Endothelial cell of umbilical vein (primary cell): Measurements from ENCODE around the gene MYO6. TPM values are rescaled to one million over a fixed set of nuclear protein-coding genes. Genes with fewer than 3 reads are reported as not detected.

ENCODE experiments used
- BruUV-seq: library from RNA; stranded (reverse); fragments of 400-500 nt; replicated peaks from 2 replicates; lab custom pipeline; 2021; lab: Mats Ljungman, UMichigan
- CTCF ChIA-PET: fragments of 300-600, 350-600 bp; sonication (Branson Sonifier 250); formaldehyde crosslinking; loops from one replicate; lab custom pipeline; 2021; ENCODE audit warnings: antibody characterized with exemption, inconsistent platforms; lab: Charles Lee
- POLR2A ChIA-PET: fragments of 300-600, 350-600 bp; sonication (Branson Sonifier 250); formaldehyde crosslinking; loops from one replicate; lab custom pipeline; 2021; ENCODE audit warnings: antibody characterized with exemption, inconsistent platforms; lab: Charles Lee
- DNase-seq: peaks from one replicate; pipeline ENCODE4 v3.0.0-alpha.2; 2011; ENCODE audit warnings: low read depth, low spot score
- FAIRE-seq: peaks from 2 replicates; lab custom pipeline; 2011; peaks lifted over from hg19 to GRCh38; lab: Jason Lieb, UNC
- H2AFZ ChIP-seq: 2 replicates; pipeline ENCODE4 v1.6.0; 2012; ENCODE audit warnings: low read depth, low read length, control low read depth, inconsistent platforms
- H3K27ac ChIP-seq: 2 replicates; pipeline ENCODE4 v1.5.1; 2011; ENCODE audit warnings: low read depth, mild to moderate bottlenecking, control low read depth, low read length, moderate library complexity; ENCODE audit not compliant: insufficient read depth
- H3K27me3 ChIP-seq, 2 experiments: 2 replicates each; pipeline versions ENCODE4 v1.6.0 to v1.6.1; 2011; ENCODE audit warnings: low read length in 2 of 2, mixed read lengths in 1 of 2; ENCODE audit not compliant: control insufficient read depth in 2 of 2, insufficient read depth in 2 of 2
- H3K36me3 ChIP-seq, 2 experiments: 2 replicates in 1 of 2; 3 replicates in 1 of 2; pipeline ENCODE4 v1.5.1; 2011; ENCODE audit warnings: low read length in 2 of 2, mild to moderate bottlenecking in 1 of 2, moderate library complexity in 1 of 2; ENCODE audit not compliant: control insufficient read depth in 2 of 2, insufficient read depth in 2 of 2; ENCODE audit errors: extremely low read depth in 1 of 2
- H3K4me1 ChIP-seq: 3 replicates; pipeline ENCODE4 v1.5.1; 2011; ENCODE audit warnings: mild to moderate bottlenecking, low read length; ENCODE audit not compliant: control insufficient read depth, insufficient read depth; ENCODE audit errors: extremely low read depth
- H3K4me2 ChIP-seq: 2 replicates; pipeline ENCODE4 v1.6.1; 2011; ENCODE audit warnings: low read length, control low read depth, mixed read lengths; ENCODE audit not compliant: insufficient read depth
- H3K4me3 ChIP-seq, 3 experiments: fragments of 200-600 bp in 1 of 3; sonication (generic), shearing (Covaris generic) in 1 of 3; replicated peaks in 1 of 3; 2 replicates each; pipeline ENCODE4 v1.5.1; 2011 to 2016; ENCODE audit warnings: control low read depth in 3 of 3, low read length in 3 of 3, mild to moderate bottlenecking in 2 of 3, inconsistent platforms in 1 of 3, low read depth in 1 of 3, moderate library complexity in 1 of 3; ENCODE audit not compliant: insufficient read depth in 1 of 3
- H3K79me2 ChIP-seq: 2 replicates; pipeline ENCODE4 v1.6.0; 2012; ENCODE audit warnings: low read length, inconsistent platforms; ENCODE audit not compliant: control insufficient read depth, insufficient read depth
- H3K9ac ChIP-seq: replicated peaks from 2 replicates; pipeline ENCODE3; 2011; ENCODE audit warnings: low read length, control low read depth; ENCODE audit not compliant: insufficient read depth; ENCODE audit errors: extremely low read depth
- H3K9me1 ChIP-seq: replicated peaks from 3 replicates; pipeline ENCODE4 v1.6.0; 2011; ENCODE audit warnings: mild to moderate bottlenecking, low read length; ENCODE audit not compliant: control insufficient read depth, insufficient read depth; ENCODE audit errors: extremely low read depth
- H3K9me3 ChIP-seq: replicated peaks from 2 replicates; pipeline ENCODE4 v1.5.1; 2012; ENCODE audit warnings: low read length, inconsistent platforms; ENCODE audit not compliant: control insufficient read depth, insufficient read depth
- H4K20me1 ChIP-seq: replicated peaks from 2 replicates; pipeline ENCODE3; 2011; ENCODE audit warnings: mild to moderate bottlenecking, low read length; ENCODE audit not compliant: control insufficient read depth, insufficient read depth; ENCODE audit errors: extremely low read depth
- EZH2 ChIP-seq: IDR thresholded peaks from 2 replicates; pipeline ENCODE4 v1.6.1; 2012; ENCODE audit warnings: borderline replicate concordance, low read depth, mild to moderate bottlenecking, moderate library complexity, low read length, inconsistent platforms; ENCODE audit not compliant: severe bottlenecking
- FOS ChIP-seq: IDR thresholded peaks from 2 replicates; pipeline ENCODE4 v1.6.1; 2011; ENCODE audit warnings: mild to moderate bottlenecking, low read length, moderate library complexity, borderline replicate concordance; ENCODE audit not compliant: insufficient read depth
- GATA2 ChIP-seq: IDR thresholded peaks from 2 replicates; pipeline ENCODE4 v1.7.0; 2011; ENCODE audit warnings: low read depth, mild to moderate bottlenecking, moderate library complexity, mixed read lengths, low read length; ENCODE audit not compliant: insufficient read length, insufficient read depth
- JUN ChIP-seq: IDR thresholded peaks from 2 replicates; pipeline ENCODE4 v1.6.1; 2011; ENCODE audit warnings: borderline replicate concordance, low read depth; ENCODE audit not compliant: insufficient read length, insufficient read depth
- MAX ChIP-seq: IDR thresholded peaks from 2 replicates; pipeline ENCODE4 v1.6.1; 2011; ENCODE audit not compliant: insufficient read depth, insufficient read length
- MYC ChIP-seq: IDR thresholded peaks from one replicate; pipeline ENCODE4 v1.6.1; 2011; ENCODE audit warnings: mild to moderate bottlenecking, low read depth, low read length
- POLR2A ChIP-seq: IDR thresholded peaks from 2 replicates; pipeline ENCODE4 v1.6.1; 2012; ENCODE audit warnings: low read depth, mild to moderate bottlenecking, control low read depth, low read length
- POLR2AphosphoS5 ChIP-seq: IDR thresholded peaks from 2 replicates; pipeline ENCODE4 v1.6.1; 2012; ENCODE audit warnings: low read depth, mild to moderate bottlenecking, control low read depth, low read length, moderate library complexity; ENCODE audit not compliant: insufficient read depth
- dilution Hi-C: fragments of 300-500 bp; cut with MboI; formaldehyde crosslinking; loops from one replicate; pipeline ENCODE4 v1.15.0; 2019; ENCODE audit warnings: low sequenced_read_pairs; ENCODE audit not compliant: extremely low pct_ligation_motif_present
- intact Hi-C: fragments of 100-400 bp; cut with micrococcal nuclease; formaldehyde crosslinking; loops from one replicate; pipeline ENCODE4 v1.10.0; 2022
- polyA plus RNA-seq, 4 experiments: library from polyadenylated mRNA; depleted of rRNA in 3 of 4; stranded (reverse) in 3 of 4; unstranded in 1 of 4; fragments of >200 nt; gene quantifications; 2 replicates each; pipeline versions ENCODE4 v1.2.1 to v1.2.3, GENCODE V29; 2011 to 2012; ENCODE audit warnings: missing spikeins in 1 of 4
- total RNA-seq: library from RNA; stranded (reverse); gene quantifications from 2 replicates; pipeline ENCODE4 v1.2.3, GENCODE V29; 2021
- TF ChIP-seq, protein P1 (sequence below), 2 donors: IDR thresholded peaks; 1 replicate in 1 of 2; 2 replicates in 1 of 2; pipeline ENCODE4 v1.5.1; 2011; ENCODE audit warnings: low read length in 2 of 2, mild to moderate bottlenecking in 2 of 2, moderate library complexity in 2 of 2, control low read depth in 1 of 2, inconsistent platforms in 1 of 2, low read depth in 1 of 2; ENCODE audit not compliant: insufficient read depth in 1 of 2; ENCODE audit errors: extremely low read depth in 1 of 2

MYO6 gene
- total and polyA plus RNA-seq, 2 donors (not counting 3 experiments of a cell fraction or from before 2014, with no cell fraction given), result 15.5 to 68.0 TPM

DNA sequence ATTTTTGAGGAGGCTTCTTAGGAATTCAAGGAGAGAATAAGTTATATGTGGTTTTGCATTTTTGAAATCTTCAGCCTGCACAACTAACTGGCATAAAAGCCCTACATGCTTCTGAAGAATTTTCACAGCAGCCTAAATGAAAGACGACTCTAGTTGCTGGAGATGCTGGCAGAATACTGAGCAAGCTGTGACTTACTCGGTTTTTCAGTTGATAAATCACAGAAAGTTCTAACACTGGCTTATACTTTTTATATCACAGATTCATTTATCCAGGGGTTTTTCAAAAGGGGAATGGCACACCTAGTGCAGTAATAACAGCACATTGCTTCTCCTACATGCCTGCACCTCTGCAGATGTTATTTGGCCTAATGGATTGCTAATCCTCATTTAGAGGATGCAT, 188.8 kb downstream of the MYO6 start:
- intact Hi-C loops, result loop anchor here (5.0 kb wide), 1 partner anchor 759 kb away; no protein-coding TSS in a partner anchor

More for the DNA sequence above, 188.8 kb downstream of the MYO6 start:
- ChIA-PET POLR2A (no interaction called here), CTCF (no interaction called here)
- no peaks in the 10 kb centered on the region for H4K20me1 ChIP-seq
- H3K79me2 ChIP-seq, result no peaks in the 10 kb centered on the region
- H3K9me1 ChIP-seq, result no peaks in the 10 kb centered on the region
- DNase-seq (no peak), FAIRE-seq (no peak)
- no TSS peak for BruUV-seq
- H3K36me3 ChIP-seq, result no peaks in the 10 kb centered on the region
- no peak for TF ChIP-seq JUN
- TF ChIP-seq MAX, result no peak
- TF ChIP-seq POLR2AphosphoS5, result no peak
- TF ChIP-seq GATA2, result no peak
- no peak for TF ChIP-seq MYC
- no peak for TF ChIP-seq FOS
- no peak for TF ChIP-seq EZH2
- no peak for TF ChIP-seq POLR2A
- TF ChIP-seq, protein P1, sequence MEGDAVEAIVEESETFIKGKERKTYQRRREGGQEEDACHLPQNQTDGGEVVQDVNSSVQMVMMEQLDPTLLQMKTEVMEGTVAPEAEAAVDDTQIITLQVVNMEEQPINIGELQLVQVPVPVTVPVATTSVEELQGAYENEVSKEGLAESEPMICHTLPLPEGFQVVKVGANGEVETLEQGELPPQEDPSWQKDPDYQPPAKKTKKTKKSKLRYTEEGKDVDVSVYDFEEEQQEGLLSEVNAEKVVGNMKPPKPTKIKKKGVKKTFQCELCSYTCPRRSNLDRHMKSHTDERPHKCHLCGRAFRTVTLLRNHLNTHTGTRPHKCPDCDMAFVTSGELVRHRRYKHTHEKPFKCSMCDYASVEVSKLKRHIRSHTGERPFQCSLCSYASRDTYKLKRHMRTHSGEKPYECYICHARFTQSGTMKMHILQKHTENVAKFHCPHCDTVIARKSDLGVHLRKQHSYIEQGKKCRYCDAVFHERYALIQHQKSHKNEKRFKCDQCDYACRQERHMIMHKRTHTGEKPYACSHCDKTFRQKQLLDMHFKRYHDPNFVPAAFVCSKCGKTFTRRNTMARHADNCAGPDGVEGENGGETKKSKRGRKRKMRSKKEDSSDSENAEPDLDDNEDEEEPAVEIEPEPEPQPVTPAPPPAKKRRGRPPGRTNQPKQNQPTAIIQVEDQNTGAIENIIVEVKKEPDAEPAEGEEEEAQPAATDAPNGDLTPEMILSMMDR (IDR thresholded peaks at IDR 0.05; ENCODE audit: extremely low read depth in 1 of 2, insufficient read depth in 1 of 2, low read depth in 1 of 2, low read length in 2 of 2), result no peak
- H3K9ac ChIP-seq, result no peak overlapping the region
- no peak overlapping the region for H3K27ac ChIP-seq
- H2AFZ ChIP-seq, result no peak overlapping the region
- dilution Hi-C loops, result no loop called here
- no peak overlapping the region for H3K4me2 ChIP-seq
- H3K9me3 ChIP-seq, result no peaks in the 10 kb centered on the region
- H3K27me3 ChIP-seq, result peaks cover 0 to 10% of the 10 kb centered on the region in 2 experiments
- H3K4me3 ChIP-seq, result no peak overlapping the region
- peaks cover 4% of the 10 kb centered on the region for H3K4me1 ChIP-seq
